HepG2 (cell line): ENCODE data around the gene TWNK. TPM values are rescaled to one million over a fixed set of nuclear protein-coding genes. Genes with fewer than 3 reads are reported as not detected.

Source experiments
- CSRNP2 ChIP-seq: sonication (generic); formaldehyde crosslinking; conservative IDR thresholded peaks from 2 replicates; pipeline ENCODE4 v1.8.0; 2022; ENCODE audit warnings: low read depth, missing genetic modification reagents
- HNRNPK ChIP-seq: fragments of 200-400 bp; formaldehyde crosslinking; IDR thresholded peaks from 2 replicates; pipeline ENCODE4 v1.6.1; 2018; ENCODE audit warnings: low read length, low read depth, moderate library complexity, mild to moderate bottlenecking; ENCODE audit not compliant: poor library complexity, severe bottlenecking
- REST ChIP-seq, 2 experiments: IDR thresholded peaks; 2 replicates each; pipeline ENCODE4 v1.6.1; 2011 to 2012; ENCODE audit warnings: low read length in 2 of 2, borderline replicate concordance in 1 of 2, low read depth in 1 of 2, mild to moderate bottlenecking in 1 of 2, moderate library complexity in 1 of 2
- SKIL ChIP-seq: sonication (generic); formaldehyde crosslinking; IDR thresholded peaks from 2 replicates; pipeline ENCODE4 v1.8.0; 2022; ENCODE audit warnings: missing genetic modification reagents, mild to moderate bottlenecking, moderate library complexity, borderline replicate concordance
- SOX13 ChIP-seq, 3 experiments: fragments of 450-650 bp in 1 of 3; sonication (generic) in 1 of 3; formaldehyde crosslinking in 1 of 3; IDR thresholded peaks in 2 of 3; conservative IDR thresholded peaks in 1 of 3; 2 replicates each; pipeline versions ENCODE4 v1.5.0 to v1.6.1; 2016 to 2020; ENCODE audit warnings: antibody characterized with exemption in 1 of 3, mild to moderate bottlenecking in 1 of 3, missing compliant biosample characterization in 1 of 3, missing genetic modification reagents in 1 of 3, moderate library complexity in 1 of 3
- TBX2 ChIP-seq: sonication (generic); formaldehyde crosslinking; IDR thresholded peaks from 2 replicates; pipeline ENCODE4 v1.5.0; 2020; ENCODE audit warnings: missing genetic modification reagents, mild to moderate bottlenecking, borderline replicate concordance
- TRIM22 ChIP-seq: fragments of 450-650 bp; IDR thresholded peaks from 2 replicates; pipeline ENCODE4 v1.6.1; 2017
- ZNF597 ChIP-seq: sonication (generic); formaldehyde crosslinking; IDR thresholded peaks from 2 replicates; pipeline ENCODE4 v1.5.0; 2020; ENCODE audit warnings: missing genetic modification reagents
- ZNF772 ChIP-seq: sonication (generic); formaldehyde crosslinking; IDR thresholded peaks from 2 replicates; pipeline ENCODE4 v1.5.0; 2020; ENCODE audit warnings: mild to moderate bottlenecking, missing genetic modification reagents
- ZNF781 ChIP-seq: sonication (generic); formaldehyde crosslinking; IDR thresholded peaks from 2 replicates; pipeline ENCODE4 v1.5.1; 2020; ENCODE audit warnings: borderline replicate concordance, mild to moderate bottlenecking, missing genetic modification reagents; ENCODE audit errors: not compliant biosample characterization
- ZNF784 ChIP-seq: sonication (generic); formaldehyde crosslinking; IDR thresholded peaks from 2 replicates; pipeline ENCODE4 v1.5.1; 2020; ENCODE audit warnings: missing genetic modification reagents, mild to moderate bottlenecking, borderline replicate concordance
- ZSCAN5A ChIP-seq: sonication (generic); formaldehyde crosslinking; IDR thresholded peaks from 2 replicates; pipeline ENCODE4 v1.8.0; 2022; ENCODE audit warnings: mild to moderate bottlenecking, missing genetic modification reagents, borderline replicate concordance
- polyA plus RNA-seq, 8 experiments: library from polyadenylated mRNA; depleted of rRNA in 3 of 8; stranded (reverse) in 7 of 8; unstranded in 1 of 8; fragments of >200 nt; fragmentation: Illumina TruSeq in 4 of 8; extraction: Trizol in 4 of 8; gene quantifications; 2 replicates each; pipeline versions ENCODE4 v1.2.1 to v1.2.3, GENCODE V29; 2011 to 2016; ENCODE audit warnings: low read depth in 4 of 8, missing spikeins in 1 of 8, mixed read lengths in 1 of 8; ENCODE audit not compliant: insufficient read depth in 1 of 8
- total RNA-seq, 5 experiments: library from RNA; depleted of rRNA; stranded (reverse); fragments of >200 nt; fragmentation: Illumina TruSeq; extraction: Trizol; gene quantifications; 2 replicates each; pipeline ENCODE4 v1.2.3, GENCODE V29; 2016; ENCODE audit warnings: low read depth in 1 of 5

The TWNK gene
- total and polyA plus RNA-seq, 2 of the 13 experiments (the other 11 are each of a cell fraction or from before 2014, with no cell fraction given): 10.7 to 16.5 TPM

GRCh38 chr10:101032637-101033224, 45.4 kb downstream of the TWNK start (continued):
- TF ChIP-seq ZNF597 (CRISPR knock-in tag) (no peak), TRIM22 (no peak), REST (IDR thresholded peaks at IDR 0.05; ENCODE audit: borderline replicate concordance in 1 of 2, low read depth in 1 of 2, low read length in 2 of 2) (no peak), CSRNP2 (CRISPR knock-in tag) (no peak), ZNF781 (CRISPR knock-in tag) (no peak), ZNF784 (CRISPR knock-in tag) (no peak), TBX2 (CRISPR knock-in tag) (no peak), HNRNPK (no peak), SKIL (CRISPR knock-in tag) (peak; percentile 22; the same call in 1 of the 2 replicates), ZNF772 (CRISPR knock-in tag) (no peak), ZSCAN5A (no peak), SOX13 (IDR thresholded peaks at IDR 0.05) (no peak), SOX13 (CRISPR knock-in tag; conservative IDR thresholded peaks at IDR 0.05 in 1 of 2, IDR thresholded peaks at IDR 0.05 in 1 of 2) (no peak)
